Right lobe of liver (tissue), 6 donors: ENCODE measurements around the gene GALNTL6. TPM values are rescaled to one million over a fixed set of nuclear protein-coding genes. Genes with fewer than 3 reads are reported as not detected.

ENCODE experiments used
- ATAC-seq, 4 donors: fragments of 200-7000 bp; cut with Tn5 transposase; one replicate each; pipeline ENCODE4 v1.9.1; 2020; ENCODE audit warnings: mild to moderate bottlenecking in 4 of 4, moderate library complexity in 4 of 4
- DNase-seq, 3 donors: peaks; one replicate each; pipeline ENCODE4 v3.0.0-alpha.2; 2020
- H3K27ac ChIP-seq, 3 donors: fragments of 200-600 bp; one replicate each; pipeline ENCODE4 v1.8.0; 2022
- H3K27me3 ChIP-seq, 2 donors: fragments of 200-600 bp; one replicate each; pipeline ENCODE4 v1.8.0; 2022
- H3K36me3 ChIP-seq, 4 donors: fragments of 200-600 bp; sonication (generic) in 1 of 4; one replicate each; pipeline versions ENCODE4 v1.5.1 to v1.8.0; 2017 to 2022; ENCODE audit warnings: control low read depth in 1 of 4
- H3K4me1 ChIP-seq, 4 donors: fragments of 200-600 bp; sonication (generic) in 1 of 4; one replicate each; pipeline versions ENCODE4 v1.5.1 to v1.8.0; 2017 to 2022; ENCODE audit warnings: control low read depth in 1 of 4
- H3K4me3 ChIP-seq, 3 donors: fragments of 200-600 bp; one replicate each; pipeline ENCODE4 v1.8.0; 2022
- H3K9me3 ChIP-seq, 4 donors: fragments of 200-600 bp; sonication (generic) in 1 of 4; one replicate each; pipeline versions ENCODE4 v1.5.1 to v1.8.0; 2017 to 2022; ENCODE audit warnings: control low read depth in 1 of 4
- POLR2A ChIP-seq: fragments of 450-650 bp; IDR thresholded peaks from one replicate; pipeline ENCODE4 v1.6.1; 2017; ENCODE audit warnings: antibody characterized with exemption, mild to moderate bottlenecking
- WGBS: methylation state at CpG from one replicate; pipeline ENCODE4 v1.1.6; 2018; ENCODE audit warnings: low coverage, low lambda C conversion rate; ENCODE audit not compliant: insufficient coverage; ENCODE audit errors: missing lambda C conversion rate; 5-methylcytosine and 5-hydroxymethylcytosine counted together
- intact Hi-C, 2 donors: fragments of 100-400 bp; cut with DNase I; formaldehyde crosslinking; loops; one replicate each; pipeline versions ENCODE4 v1.11.2 to v1.14.1; 2022
- total RNA-seq, 6 experiments: library from RNA; depleted of rRNA in 2 of 6; stranded (reverse); fragments of >200 nt in 2 of 6; fragmentation: NEBNext Ultra II Directional in 3 of 6; extraction: Animal tissue kit (Norgen Biotek cat#: 25700) in 3 of 6; gene quantifications; one replicate each; pipeline versions ENCODE4 v1.1.0 to v1.2.4, GENCODE V29; 2016 to 2023
- TF ChIP-seq, protein P1 (sequence below), 4 donors: fragments of 200-600 bp in 3 of 4; fragments of 450-650 bp in 1 of 4; IDR thresholded peaks; one replicate each; pipeline versions ENCODE4 v1.5.1 to v1.8.0; 2016 to 2022; ENCODE audit warnings: antibody characterized with exemption in 4 of 4, mild to moderate bottlenecking in 2 of 4
- donor health status: DM: no; HTN: yes; CAD: no.
- donor health status: DM: no; HTN: no; CAD: no.
- donor health status: DM: no; HTN: no; CAD: no.
- donor health status: DM: no; HTN: yes; CAD: no.
- donor health status: DM: no; HTN: yes; CAD: no.

Gene GALNTL6
- total RNA-seq, 6 experiments from 2014 or later, result 0.15 to 1.1 (median 0.30) TPM; not detected in 3

- DNase-seq, result no peak
- Histone ChIP-seq H3K36me3 (no peaks in the 10 kb centered on the region), H3K4me1 (no peaks in the 10 kb centered on the region), H3K4me3 (no peak overlapping the region), H3K27me3 (no peaks in the 10 kb centered on the region), H3K9me3 (no peaks in the 10 kb centered on the region), H3K27ac (no peak overlapping the region)
- intact Hi-C loops, result no loop called here
- no peak for ATAC-seq
- WGBS, result 50% methylated on average over 3 of the region's 3 CpGs
- no peak for TF ChIP-seq POLR2A
- TF ChIP-seq, protein P1, sequence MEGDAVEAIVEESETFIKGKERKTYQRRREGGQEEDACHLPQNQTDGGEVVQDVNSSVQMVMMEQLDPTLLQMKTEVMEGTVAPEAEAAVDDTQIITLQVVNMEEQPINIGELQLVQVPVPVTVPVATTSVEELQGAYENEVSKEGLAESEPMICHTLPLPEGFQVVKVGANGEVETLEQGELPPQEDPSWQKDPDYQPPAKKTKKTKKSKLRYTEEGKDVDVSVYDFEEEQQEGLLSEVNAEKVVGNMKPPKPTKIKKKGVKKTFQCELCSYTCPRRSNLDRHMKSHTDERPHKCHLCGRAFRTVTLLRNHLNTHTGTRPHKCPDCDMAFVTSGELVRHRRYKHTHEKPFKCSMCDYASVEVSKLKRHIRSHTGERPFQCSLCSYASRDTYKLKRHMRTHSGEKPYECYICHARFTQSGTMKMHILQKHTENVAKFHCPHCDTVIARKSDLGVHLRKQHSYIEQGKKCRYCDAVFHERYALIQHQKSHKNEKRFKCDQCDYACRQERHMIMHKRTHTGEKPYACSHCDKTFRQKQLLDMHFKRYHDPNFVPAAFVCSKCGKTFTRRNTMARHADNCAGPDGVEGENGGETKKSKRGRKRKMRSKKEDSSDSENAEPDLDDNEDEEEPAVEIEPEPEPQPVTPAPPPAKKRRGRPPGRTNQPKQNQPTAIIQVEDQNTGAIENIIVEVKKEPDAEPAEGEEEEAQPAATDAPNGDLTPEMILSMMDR (IDR thresholded peaks at IDR 0.05), result no peak
Observed at GRCh38 chr4:171889681-171890080, 76.5 kb downstream of the GALNTL6 start.

DNA sequence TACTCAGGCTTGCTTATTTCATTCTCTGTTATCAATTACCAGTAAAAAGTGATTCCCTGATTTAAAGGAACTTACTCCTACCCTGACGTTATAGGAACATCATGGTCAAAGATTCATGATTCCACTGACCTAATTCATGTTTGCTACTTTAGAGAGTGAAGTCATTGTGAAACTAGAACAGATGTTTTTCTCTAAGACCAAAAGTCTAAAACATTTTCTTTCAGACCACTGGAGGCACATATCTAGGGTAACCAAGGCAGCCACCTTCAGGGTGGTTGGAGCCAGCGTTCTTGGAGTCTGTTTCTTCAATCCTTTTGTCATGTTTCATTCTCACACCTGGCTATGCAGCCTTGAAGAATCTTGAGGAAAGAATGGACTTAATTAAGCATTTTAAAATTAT lies 77.8 kb downstream of the GALNTL6 start:
- Histone ChIP-seq H3K4me1 (no peaks in the 10 kb centered on the region), H3K27ac (no peak overlapping the region), H3K4me3 (no peak overlapping the region), H3K36me3 (no peaks in the 10 kb centered on the region), H3K27me3 (no peaks in the 10 kb centered on the region), H3K9me3 (no peaks in the 10 kb centered on the region)
- intact Hi-C loops, result no loop called here
- WGBS, result 14% methylated on average over 2 of the region's 2 CpGs
- ATAC-seq, result no peak
- TF ChIP-seq, protein P1 (IDR thresholded peaks at IDR 0.05), result no peak
- TF ChIP-seq POLR2A, result no peak
- no peak for DNase-seq

- Histone ChIP-seq H3K36me3 (no peaks in the 10 kb centered on the region), H3K27me3 (no peaks in the 10 kb centered on the region), H3K4me1 (no peaks in the 10 kb centered on the region), H3K9me3 (no peaks in the 10 kb centered on the region), H3K4me3 (no peak overlapping the region), H3K27ac (no peak overlapping the region)
- DNase-seq, result no peak
- TF ChIP-seq, protein P1 (IDR thresholded peaks at IDR 0.05), result no peak
- TF ChIP-seq POLR2A, result no peak
- ATAC-seq, result no peak
- WGBS, result 46% methylated on average over 3 of the region's 3 CpGs
- intact Hi-C loops, result no loop called here
Observed at GRCh38 chr4:171896426-171896825, 83.2 kb downstream of the GALNTL6 start.

DNA sequence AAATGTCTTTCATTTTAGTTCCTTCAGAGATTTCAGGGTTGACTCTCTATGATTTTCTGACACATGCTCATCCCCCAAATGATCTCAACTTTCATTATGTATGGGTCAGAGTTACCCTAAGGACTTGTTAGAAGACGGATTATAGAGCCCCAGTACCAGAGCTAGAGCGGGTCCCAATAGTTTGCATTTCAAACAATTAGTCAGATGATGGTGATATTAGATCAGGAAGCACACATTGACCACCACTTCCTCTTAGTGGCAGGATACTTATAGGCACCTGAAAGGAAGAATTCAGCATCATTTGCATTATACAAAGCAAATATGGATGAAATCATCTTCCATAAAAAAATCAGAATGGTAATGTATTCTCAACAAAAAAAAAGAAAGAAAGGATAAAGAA lies 106.1 kb downstream of the GALNTL6 start:
- no peak for DNase-seq
- WGBS, result 32% methylated on average over 2 of the region's 2 CpGs
- no peak for ATAC-seq
- no peaks in the 10 kb centered on the region for H3K9me3 ChIP-seq
- H3K36me3 ChIP-seq, result no peaks in the 10 kb centered on the region
- no peaks in the 10 kb centered on the region for H3K4me1 ChIP-seq
- no peak overlapping the region for H3K27ac ChIP-seq
- intact Hi-C loops, result no loop called here
- TF ChIP-seq POLR2A, result no peak
- TF ChIP-seq, protein P1 (IDR thresholded peaks at IDR 0.05), result no peak
- no peak overlapping the region for H3K4me3 ChIP-seq
- H3K27me3 ChIP-seq, result no peaks in the 10 kb centered on the region

DNA sequence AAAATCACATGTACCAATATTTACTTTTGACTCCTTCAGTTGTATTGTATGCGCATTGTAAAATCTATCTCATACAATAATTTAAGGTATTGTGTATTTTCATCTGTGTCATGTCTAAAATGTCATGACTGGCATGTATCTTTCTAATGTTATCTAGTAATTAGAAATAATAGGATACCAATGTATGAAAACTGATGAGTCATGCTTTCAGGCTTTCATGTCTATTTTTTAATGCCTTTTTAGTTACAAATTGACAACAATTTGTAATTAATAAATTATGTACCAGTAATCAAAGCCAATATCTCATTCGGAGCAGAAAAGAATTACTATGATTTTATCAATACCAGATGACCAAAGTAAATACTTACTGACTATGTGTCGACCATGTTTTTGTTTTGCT lies 107.7 kb downstream of the GALNTL6 start:
- H3K4me3 ChIP-seq, result no peak overlapping the region
- no peak for ATAC-seq
- H3K36me3 ChIP-seq, result no peaks in the 10 kb centered on the region
- no peaks in the 10 kb centered on the region for H3K4me1 ChIP-seq
- H3K27me3 ChIP-seq, result no peaks in the 10 kb centered on the region
- TF ChIP-seq, protein P1 (IDR thresholded peaks at IDR 0.05), result no peak
- TF ChIP-seq POLR2A, result no peak
- no peak overlapping the region for H3K27ac ChIP-seq
- DNase-seq, result no peak
- 68% methylated on average over 3 of the region's 3 CpGs for WGBS
- intact Hi-C loops, result no loop called here
- H3K9me3 ChIP-seq, result no peaks in the 10 kb centered on the region
